HG03342 (cell line): Measurements from ENCODE around the gene INAFM2.

Experiments used
- ATAC-seq: cut with Tn5 transposase; IDR thresholded peaks from one replicate; pipeline ENCODE4 v1.9.1; 2021; ENCODE audit warnings: mild to moderate bottlenecking, moderate library complexity; ENCODE audit not compliant: unreplicated experiment

INAFM2 gene

DNA sequence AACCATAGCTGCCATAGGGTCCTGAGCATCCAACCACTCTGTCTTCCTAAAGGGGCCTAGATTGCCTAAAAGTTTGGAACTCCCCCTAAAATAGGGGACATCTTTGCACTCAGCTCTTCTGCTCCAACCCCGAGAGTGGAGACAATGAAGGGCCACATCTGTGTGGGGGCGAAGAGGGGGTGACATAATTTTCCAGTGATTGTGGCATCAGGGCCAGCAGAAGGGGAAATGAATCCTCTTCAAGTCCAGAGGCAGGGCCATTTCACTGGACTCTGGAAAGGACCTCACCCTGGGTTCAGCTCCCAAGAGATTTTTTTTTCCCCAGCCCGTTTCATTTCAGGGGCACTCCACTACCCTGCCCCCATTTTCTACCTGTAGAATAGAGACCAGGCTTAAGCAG is 36.0 kb upstream of the INAFM2 start:
- no peak for ATAC-seq

DNA sequence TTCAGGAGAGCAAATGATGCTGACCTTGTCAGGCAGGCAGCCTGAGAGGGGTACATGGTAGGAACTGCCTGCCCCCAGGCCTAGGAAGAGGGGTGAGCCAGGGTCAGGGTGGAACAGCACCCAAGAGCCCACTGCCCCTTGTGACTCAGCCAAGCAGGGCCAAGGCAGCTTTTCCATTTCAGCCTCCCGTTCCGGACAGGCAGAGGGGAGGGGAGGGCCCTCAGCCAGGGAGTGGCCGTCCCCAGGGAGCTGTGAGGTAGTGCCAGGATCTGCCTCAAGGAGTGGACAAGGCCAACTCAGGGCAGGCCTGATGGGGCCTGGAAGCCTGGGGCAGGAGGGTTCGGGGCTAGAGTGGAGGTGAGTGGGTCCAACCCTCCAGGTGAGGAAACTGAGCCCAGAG is 35.5 kb upstream of the INAFM2 start:
- no peak for ATAC-seq

DNA sequence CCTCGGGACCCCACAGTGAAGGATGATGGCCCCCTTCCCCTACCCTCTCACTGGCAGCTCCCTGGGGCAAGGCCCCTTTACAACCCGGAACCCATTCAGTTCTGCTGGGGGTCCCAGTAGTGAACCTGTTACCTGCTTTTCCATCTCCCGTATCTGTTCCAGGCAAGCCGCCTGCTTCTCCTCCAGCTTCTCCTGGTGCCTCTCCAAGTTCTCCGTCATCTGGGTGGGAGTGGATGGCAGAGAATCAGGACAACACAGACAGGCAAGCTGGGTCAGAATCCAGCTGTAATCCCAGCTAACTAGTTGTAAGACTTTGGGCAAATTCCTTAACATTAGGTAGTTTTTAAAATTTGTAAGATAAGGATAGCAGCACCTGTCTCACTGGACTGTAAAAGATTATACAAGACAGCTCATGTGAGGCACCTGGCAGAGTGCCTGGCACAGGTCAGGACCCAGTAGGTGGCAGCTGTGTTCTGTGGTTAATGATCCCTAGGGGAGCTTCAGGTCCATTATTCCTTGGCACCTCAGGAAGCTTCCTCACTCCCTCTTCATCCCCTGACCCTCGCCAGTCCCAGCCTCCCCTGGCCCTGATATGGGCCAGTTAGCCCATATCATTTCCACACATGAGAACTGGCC is 34.2 kb upstream of the INAFM2 start:
- no peak for ATAC-seq

DNA sequence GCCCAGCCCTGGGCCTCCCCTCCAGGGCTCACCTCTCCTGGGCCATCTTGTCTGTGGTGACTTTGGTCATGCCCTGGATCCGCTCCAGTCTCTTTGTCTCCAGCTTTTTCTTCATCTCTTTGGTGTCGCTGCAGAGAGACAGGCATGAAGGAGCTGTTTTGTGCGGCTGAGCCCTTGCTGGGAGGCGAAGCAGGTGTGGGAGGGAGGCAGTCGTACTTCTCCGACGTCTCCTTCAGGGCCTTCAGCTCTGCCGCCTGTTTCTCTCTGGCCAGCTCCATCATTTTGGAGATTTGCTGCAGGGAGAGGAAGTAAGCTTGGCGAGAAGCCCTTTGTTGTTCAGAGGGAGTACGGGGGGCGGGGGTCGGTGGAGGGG is 33.0 kb upstream of the INAFM2 start:
- ATAC-seq, result no peak

DNA sequence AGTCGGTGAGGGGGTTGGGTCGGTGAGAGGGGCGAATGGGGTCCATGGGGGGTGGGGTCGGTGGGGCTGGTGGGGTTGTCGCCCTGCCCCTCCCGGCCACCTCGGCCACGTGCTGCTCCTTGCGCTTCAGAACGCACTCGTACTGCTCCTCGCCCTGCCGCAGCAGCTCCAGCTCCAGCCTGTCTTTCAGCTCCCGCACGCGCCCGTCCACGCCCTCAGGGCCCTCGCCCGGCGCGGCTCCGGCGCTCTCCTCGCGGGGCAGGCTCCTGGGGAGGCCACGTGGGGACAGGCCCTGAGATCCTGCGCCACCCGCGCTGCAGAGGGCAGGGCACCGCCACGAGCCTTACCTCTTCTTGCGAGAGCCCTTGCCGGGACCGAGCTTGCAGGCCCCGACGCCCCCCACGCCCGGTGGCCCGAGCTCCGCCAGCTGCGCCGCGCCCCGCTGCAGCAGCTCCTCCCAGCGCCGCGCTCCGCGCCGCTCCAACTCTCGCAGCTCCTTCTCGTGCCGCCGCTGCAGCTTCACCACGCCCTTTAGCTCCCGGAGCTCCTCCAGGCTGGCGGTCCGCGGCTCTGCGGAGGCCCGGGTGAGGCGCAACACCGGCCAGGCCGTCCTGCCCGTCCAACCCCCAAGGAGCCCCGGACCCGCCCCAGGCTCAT is 32.4 kb upstream of the INAFM2 start:
- ATAC-seq, result no peak

DNA sequence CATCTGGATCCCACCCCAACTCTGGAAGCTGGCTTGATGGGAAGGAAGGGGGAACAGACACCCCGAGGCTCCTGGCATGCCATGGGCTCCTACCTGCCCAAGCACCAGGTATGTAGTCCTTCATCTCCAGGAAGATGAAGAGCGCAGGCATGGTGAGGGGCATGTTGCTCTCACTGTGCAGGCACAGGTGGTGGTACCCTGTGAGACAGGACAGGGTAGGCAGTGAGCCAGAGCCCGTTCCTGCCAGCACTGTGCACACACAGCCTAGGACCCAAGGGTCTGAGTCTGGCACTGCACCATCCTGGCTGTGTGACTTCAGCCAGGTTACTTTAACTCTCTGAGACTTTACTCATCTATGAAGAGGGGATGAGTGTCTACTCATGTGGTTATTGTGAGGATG is 31.2 kb upstream of the INAFM2 start:
- ATAC-seq, result no peak

DNA sequence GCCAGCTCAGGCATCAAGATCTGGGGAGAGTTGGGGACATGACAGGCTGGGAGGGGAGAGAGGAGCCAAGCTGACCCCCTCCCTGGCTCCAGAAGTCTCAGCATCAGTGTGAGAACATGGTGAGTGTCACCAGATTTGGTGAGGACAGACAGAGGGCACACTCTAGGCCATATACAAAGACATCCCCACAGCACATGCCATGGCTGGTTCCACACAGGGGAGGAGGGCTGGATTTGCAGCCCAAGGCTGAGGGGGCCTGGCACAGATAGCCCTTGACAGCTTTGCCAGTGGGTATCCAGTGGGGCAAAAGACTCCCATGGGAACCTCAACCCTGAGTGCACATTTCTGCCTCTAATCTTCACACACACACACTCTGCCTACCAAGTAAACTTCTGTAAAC is 30.5 kb upstream of the INAFM2 start:
- ATAC-seq, result no peak

DNA sequence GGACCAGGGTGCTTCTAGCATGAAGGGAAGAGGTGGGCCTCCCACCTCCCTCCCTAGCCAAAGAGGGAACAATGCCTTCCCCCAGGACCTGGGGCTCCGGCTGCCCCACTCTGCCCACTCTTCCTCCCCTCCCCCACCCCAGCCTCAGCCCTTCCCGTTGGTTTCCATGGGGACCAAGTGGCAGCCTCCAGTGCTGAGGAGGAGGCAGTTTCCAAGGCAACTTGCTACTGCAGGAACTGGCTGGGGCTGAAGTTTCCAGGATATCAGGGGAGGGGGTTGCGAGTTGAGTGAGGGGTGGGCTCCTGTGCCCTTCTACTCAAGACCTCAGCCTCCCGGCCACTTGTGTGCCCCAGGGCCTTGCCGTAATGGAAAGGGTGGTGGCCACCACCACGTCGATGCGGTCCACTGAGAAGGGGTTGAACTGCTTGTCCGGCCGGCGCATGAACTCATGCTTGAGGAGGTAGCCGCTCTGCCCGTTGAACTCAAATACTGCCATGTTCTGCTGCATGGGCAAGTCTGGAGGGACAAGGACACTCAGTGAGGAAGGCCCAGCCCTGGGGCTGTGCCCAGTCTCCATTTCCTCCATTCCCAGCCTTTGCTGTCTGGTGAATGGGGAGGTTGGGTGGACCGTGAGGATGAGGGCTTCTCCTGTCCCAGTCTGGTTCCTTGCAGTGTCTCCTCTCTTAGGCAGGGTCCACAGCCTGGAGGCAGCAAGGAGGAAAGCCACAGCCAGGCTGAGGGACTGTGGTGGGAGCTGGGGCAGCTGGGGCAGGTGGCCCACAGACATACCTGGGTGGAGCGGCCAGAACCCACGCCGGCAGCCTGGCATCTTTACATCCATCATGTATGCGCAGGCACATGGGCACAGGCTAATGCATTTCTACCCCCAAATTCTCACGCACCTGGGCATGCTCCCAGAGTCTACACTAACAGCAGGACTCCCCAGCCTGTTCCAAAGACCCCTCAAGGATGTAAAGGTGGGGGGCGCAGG is 29.3 kb upstream of the INAFM2 start:
- no peak for ATAC-seq

DNA sequence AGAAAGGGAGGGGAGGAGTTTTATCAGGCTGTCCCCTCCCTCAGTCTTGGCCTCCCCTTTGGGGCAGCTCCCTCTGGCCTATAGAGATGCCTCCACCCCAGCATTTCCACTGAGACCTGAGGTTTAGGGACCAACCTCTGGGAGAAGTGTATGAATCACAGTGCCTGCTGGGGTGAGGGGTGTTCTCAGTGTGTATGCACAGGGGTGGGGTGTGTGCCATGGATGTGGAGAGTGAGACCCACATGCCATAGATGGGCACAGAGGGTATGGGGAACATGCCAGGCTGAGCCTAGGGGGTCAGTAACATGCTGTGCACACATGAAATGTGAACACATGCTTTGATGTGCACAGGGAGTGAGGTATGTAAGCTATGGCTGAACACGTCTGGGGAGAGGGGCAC is 28.2 kb upstream of the INAFM2 start:
- ATAC-seq, result no peak

DNA sequence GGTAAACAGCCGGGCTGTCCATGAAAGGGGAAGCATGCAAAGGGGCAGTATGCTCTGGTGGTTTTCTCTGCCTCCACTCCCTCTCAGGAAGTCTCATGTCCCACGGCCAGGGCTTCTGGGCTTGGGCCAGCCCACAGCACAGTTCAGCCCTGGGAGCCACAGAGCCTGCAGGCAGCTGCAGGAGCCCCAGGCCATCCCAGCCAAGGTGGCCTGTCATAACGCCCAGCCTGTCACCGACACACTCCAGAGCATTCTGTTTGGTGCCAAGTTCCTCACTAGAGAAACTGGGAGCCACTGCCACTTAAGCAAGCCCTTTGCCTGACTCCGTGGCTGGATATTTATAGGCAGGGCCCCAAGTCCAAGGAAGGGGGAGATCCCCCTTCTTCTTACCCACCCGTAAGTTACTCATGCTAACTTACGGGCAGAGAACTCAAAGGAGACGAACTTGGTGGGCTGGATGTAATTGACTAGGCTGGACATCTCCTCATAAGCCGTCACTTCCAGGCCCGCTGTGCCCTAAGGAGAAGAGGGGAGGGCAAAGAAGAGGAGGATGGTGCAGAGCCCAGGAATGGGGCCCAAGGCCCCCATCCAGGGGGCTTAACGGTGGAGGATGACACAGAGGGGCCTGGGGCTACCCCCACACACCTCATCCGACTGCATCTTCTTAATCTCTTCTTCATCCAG is 27.5 kb upstream of the INAFM2 start:
- ATAC-seq, result no peak

DNA sequence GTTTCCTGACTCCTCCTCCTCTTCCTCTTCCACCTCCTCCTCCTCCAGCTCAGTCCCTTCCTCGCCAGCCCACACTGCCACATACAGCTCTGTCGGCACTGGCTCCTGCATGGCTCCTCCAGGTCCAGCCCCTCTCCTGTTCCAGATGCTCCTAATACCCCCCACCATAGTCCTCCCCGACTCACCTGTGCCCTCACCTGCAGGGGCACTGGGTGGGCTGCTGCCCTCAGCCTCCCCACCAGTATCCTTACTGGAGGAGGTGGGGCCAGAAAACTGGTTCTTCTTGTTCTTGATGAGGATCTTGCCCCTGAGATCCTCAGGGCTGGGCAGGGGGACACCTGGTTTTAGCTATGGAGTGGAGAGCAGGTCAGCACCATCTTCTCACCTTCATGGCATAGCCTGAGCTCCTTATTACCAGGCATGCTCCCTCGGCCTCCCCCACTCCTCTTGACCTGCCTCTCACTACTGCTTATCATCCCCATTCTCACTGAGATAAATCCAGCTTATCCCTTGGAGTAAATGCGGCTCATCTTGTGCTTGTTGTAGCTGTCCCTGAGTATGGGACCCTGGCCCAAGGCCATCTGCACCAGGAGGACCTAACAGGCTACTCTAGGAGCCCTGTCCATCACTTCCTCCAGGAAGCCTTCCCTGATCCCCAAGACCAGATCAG is 26.8 kb upstream of the INAFM2 start:
- no peak for ATAC-seq

DNA sequence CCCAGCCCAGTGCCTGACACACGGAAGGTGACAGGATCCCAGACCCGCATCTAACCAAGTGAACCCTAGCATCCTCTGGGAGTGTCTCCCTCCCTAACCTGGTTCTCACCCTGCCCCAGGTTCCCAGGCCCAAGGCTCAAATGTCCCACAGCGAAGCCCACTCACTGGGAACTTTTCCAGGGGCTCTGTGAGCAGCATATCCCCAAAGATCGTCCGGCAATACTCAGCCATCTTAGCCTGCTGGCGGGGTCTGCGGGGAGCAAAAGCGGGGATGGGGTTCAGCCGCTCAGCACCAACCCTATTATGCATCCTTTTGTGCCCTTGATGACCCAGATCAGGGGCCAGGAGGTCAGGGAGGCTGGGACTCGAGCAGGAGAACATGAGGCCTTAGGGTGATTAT is 26.1 kb upstream of the INAFM2 start:
- ATAC-seq, result no peak

DNA sequence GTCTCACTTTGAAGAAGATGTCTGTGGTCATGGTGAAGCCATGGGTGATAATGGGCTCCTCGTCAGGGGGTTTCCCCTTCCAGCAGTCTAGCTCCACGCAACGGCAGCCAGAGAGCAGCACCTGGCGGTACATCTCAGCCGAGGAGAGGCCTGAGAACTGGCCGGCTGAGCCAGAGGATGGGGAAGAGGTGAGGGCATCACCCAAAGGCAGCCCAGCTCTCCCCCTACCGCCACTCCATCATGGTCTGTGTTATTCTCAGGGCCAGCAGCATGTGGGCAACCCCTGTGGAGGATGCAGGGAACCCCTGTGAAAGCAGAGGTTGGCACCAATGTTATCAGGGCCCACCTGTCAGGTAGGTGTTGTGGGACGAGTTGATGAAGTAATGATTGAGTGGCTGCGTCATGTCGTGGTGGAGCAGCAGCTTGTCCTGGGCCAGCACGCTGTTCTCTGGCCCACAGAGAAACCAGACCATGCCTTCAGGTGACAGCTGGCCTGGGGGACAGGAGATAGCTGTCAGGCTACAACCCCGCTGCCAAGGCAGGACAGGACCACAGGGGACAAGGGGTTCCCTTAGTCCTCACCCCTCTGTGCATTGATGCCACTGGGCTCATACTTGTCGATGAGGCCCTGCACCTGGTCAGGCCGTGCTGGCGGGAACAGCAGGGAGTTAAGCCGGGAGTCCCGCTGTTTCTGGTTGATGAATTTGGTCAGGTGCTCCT is 25.1 kb upstream of the INAFM2 start:
- ATAC-seq, result no peak

DNA sequence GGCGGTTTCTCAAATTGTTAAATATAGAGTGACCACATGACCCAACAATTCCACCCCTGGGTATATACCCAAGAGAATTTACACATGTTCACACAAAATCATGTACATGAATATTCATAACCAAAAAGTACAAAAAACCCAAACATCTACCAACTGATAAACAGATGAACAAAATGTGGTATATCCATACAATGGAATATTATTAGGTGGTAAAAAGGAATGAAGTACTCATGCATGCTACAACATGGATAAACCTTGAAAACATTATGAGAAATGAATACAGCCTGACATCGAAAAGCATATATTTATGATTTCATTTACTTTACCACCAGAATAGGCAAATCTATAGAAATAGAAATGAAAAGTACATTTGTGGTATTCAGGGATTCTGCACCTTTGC is 23.1 kb upstream of the INAFM2 start:
- ATAC-seq, result no peak

DNA sequence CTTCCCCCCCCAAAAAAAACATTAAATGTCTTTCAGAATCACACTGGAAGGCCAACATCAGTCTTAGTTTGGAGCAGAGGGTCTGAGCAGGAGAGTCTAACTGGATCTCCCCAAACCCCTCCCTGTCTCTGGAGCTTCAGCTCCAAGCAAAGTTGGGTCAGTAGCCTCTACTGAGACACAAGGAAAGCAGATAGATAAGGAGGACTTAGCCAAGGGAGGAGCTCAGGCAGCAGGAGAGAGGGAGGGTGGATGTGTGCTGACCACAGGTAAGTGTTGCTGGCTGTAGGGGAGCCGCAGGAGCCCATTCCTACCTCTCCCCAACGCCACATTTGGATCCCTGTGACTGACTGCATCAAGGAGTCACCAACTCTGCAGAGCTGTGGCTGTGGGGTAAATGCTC is 22.7 kb upstream of the INAFM2 start:
- no peak for ATAC-seq

DNA sequence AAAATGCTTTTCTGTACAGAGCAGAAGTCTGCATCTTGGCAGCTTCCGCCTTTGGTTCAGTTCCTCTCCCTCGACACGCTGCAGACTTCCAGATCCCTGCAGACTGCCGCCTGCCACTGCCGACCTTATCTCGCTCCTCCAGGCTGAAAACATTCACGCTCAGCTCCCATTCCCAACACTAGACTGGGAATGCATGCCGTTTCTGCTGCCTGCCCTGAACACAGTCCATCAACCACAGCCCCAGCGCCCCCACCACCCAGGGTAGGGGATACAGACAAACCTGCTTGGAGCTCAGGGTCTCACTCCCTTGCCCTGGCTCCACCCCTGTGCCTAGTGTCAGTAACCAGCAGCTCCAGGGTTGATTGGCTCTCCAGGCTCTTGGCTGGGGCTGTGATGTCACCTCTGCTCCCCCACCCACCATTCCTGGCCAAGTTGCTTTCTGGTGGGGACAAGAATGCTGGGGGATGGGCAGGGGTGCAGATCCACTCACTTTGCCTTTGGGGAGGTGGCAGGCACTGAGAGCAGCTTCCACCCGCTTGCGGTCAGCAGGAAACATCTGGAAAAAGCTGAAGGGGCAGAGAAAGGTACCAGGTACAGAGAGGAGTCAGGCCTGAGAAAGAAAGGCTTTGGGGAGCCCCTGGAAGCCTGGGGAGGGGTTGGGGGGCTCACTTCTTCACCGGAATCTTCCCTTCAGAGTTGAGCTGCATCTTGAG is 21.9 kb upstream of the INAFM2 start:
- ATAC-seq, result no peak

DNA sequence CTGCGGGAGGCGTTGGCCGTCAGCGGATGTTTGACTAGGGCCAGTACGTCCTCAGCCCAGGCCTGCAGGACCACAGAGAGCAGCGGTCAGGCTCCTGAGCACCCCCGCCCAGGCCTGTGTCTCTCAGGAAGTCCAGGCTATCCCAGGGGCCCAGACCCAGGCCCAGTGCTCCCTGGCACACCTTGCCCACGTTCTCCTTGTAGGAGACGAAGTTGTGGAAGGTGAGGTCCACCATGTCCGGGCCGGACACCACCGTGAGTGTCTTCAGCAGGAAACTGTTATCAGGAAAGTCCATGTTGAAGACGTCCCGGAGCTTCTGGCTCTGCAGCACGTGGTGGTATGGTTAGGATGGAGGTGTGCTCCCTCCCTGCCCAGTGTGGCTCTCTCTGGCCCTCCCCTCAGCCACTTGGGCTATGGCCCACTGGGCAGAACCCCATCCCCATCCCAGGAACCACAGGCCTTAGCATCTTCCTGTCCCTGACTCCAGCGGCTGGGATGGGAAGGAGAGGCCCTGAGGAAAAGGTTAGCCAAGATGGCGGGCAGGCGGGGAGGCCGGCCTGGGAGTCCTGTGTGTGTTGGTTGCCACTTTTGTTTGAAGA is 21.1 kb upstream of the INAFM2 start:
- no peak for ATAC-seq

DNA sequence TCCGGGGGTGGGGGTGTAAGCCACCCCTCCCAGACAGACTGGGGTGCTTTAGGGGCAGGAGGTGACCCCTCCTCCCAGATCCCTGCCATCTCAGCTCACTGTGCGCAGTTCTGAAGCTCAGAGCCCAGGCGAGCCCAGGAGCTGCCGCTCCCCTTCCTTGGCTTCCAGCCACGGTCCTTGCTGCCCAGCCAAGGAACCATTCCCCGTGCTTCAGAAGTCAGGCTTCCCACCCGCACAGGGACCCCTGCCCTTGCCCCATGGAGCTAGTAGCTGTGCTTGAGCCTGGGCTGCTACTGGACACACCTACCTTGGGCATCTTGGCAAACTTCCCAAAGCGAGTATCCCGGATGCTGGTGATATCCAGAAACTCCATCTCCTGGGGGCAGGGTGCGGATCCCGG is 20.5 kb upstream of the INAFM2 start:
- ATAC-seq, result no peak

DNA sequence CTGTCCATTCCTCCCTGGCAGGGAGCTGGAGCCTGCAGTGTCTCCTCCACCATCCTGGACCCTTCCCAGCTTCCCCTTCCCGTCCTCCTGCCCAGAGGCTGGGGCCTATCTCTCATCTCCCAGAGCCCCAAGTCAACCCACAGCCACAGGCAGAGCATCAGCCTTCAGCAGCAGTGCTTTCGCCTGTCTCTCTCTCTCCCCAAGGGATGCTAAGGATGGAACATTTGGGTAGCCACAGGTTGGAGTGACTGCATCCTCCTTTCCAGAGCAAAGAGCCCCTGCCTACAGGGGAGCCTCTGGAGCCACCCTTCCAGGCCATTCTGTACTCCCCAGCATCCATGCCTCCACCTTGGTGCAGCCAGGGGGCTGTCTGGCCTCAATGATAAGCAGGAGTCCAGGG is 19.9 kb upstream of the INAFM2 start:
- ATAC-seq, result no peak
